ENCODE results near the gene NDEL1.

Gene NDEL1

DNA sequence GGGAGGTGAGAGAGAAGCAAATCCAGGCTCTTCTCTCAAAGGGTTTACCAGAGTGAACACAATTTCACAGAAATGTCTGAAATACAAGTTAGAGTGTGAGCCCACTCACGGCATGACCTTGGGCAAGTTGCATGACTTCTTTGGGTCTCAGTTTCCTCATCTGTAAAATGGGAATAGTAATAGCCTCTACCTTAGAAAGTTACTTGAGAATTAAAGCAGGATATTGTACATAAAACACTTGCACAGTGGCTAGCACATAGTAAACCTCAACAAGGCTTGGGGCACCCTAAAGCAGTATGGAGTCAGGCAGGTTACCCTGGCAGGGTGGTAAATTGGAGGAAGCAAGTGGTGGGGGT is 24.8 kb upstream of the NDEL1 start:
- no peaks in the 10 kb centered on the region for H3K9me3 Mint-ChIP-seq
- H3K27ac Mint-ChIP-seq: no peak overlapping the region
- H3K36me3 Mint-ChIP-seq (ENCODE audit: low read depth): no peaks in the 10 kb centered on the region
- TF ChIP-seq, protein P1, sequence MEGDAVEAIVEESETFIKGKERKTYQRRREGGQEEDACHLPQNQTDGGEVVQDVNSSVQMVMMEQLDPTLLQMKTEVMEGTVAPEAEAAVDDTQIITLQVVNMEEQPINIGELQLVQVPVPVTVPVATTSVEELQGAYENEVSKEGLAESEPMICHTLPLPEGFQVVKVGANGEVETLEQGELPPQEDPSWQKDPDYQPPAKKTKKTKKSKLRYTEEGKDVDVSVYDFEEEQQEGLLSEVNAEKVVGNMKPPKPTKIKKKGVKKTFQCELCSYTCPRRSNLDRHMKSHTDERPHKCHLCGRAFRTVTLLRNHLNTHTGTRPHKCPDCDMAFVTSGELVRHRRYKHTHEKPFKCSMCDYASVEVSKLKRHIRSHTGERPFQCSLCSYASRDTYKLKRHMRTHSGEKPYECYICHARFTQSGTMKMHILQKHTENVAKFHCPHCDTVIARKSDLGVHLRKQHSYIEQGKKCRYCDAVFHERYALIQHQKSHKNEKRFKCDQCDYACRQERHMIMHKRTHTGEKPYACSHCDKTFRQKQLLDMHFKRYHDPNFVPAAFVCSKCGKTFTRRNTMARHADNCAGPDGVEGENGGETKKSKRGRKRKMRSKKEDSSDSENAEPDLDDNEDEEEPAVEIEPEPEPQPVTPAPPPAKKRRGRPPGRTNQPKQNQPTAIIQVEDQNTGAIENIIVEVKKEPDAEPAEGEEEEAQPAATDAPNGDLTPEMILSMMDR (IDR thresholded peaks at IDR 0.05; ENCODE audit: unreplicated experiment in 3 of 3): no peak
- no peak overlapping the region for H3K4me3 Mint-ChIP-seq
- H3K27me3 Mint-ChIP-seq (ENCODE audit: low read depth): peaks cover 18% of the 10 kb centered on the region
- H3K4me1 Mint-ChIP-seq: no peaks in the 10 kb centered on the region

GRCh38 chr17:8412089-8412488 is 23.6 kb upstream of the NDEL1 start:
- H3K4me3 Mint-ChIP-seq: no peak overlapping the region
- no peaks in the 10 kb centered on the region for H3K9me3 Mint-ChIP-seq
- no peaks in the 10 kb centered on the region for H3K4me1 Mint-ChIP-seq
- H3K36me3 Mint-ChIP-seq (ENCODE audit: low read depth): no peaks in the 10 kb centered on the region
- peaks cover 28% of the 10 kb centered on the region for H3K27me3 Mint-ChIP-seq (ENCODE audit: low read depth)
- H3K27ac Mint-ChIP-seq: no peak overlapping the region
- TF ChIP-seq, protein P1 (IDR thresholded peaks at IDR 0.05; ENCODE audit: unreplicated experiment in 3 of 3): no peak

- Mint-ChIP-seq H3K4me3 (no peak overlapping the region), H3K9me3 (no peaks in the 10 kb centered on the region), H3K27ac (no peak overlapping the region), H3K4me1 (no peaks in the 10 kb centered on the region), H3K36me3 (ENCODE audit: low read depth) (no peaks in the 10 kb centered on the region), H3K27me3 (ENCODE audit: low read depth) (peaks cover 31% of the 10 kb centered on the region)
- TF ChIP-seq, protein P1 (IDR thresholded peaks at IDR 0.05; ENCODE audit: unreplicated experiment in 3 of 3): no peak
Observed at GRCh38 chr17:8413328-8413727, 22.4 kb upstream of the NDEL1 start.

DNA sequence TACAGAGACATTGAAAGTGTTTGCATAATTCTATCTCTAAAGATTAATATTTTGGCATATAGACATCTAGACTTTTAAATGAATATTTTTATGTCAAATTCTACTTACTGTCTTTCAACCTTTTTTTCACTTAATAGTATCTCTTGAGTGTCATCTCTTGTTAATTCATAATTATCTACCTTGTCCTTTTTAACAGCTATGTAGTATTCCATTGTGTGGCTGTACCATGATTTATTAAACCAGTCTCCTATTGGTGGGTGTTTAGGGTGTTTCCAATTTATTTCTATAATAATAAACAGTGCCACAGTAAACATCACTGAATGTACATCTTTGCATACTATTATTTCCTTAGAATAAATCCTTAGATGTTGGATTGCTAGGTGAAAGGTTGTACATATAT is 21.7 kb upstream of the NDEL1 start:
- H3K4me1 Mint-ChIP-seq: no peaks in the 10 kb centered on the region
- no peak overlapping the region for H3K4me3 Mint-ChIP-seq
- H3K36me3 Mint-ChIP-seq (ENCODE audit: low read depth): no peaks in the 10 kb centered on the region
- TF ChIP-seq, protein P1 (IDR thresholded peaks at IDR 0.05; ENCODE audit: unreplicated experiment in 3 of 3): no peak
- no peak overlapping the region for H3K27ac Mint-ChIP-seq
- H3K27me3 Mint-ChIP-seq (ENCODE audit: low read depth): peaks cover 34% of the 10 kb centered on the region
- H3K9me3 Mint-ChIP-seq: no peaks in the 10 kb centered on the region

DNA sequence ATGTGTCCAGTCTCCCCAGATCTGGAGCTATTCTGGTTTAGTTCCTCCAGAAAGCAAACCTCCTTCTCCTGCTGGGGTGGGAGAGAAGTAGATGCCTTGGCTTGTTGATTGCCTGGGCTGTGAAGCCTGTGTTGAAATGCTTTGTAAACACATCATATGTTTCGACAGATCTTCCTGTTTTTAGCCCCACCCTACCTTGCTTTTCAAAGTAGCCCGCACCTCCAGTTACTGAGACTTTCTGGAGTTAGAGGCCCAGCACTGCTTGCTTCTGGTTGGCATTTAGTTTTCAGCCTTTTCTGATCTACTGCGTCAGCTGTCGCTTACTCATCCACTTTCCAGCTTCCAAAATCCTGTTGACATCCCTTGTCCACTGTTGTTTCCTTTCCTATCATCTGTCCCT is 17.9 kb upstream of the NDEL1 start:
- Mint-ChIP-seq H3K4me3 (no peak overlapping the region), H3K27me3 (ENCODE audit: low read depth) (peaks cover 43% of the 10 kb centered on the region), H3K9me3 (no peaks in the 10 kb centered on the region), H3K27ac (no peak overlapping the region), H3K36me3 (ENCODE audit: low read depth) (no peaks in the 10 kb centered on the region), H3K4me1 (peaks cover 10% of the 10 kb centered on the region)
- TF ChIP-seq, protein P1 (IDR thresholded peaks at IDR 0.05; ENCODE audit: unreplicated experiment in 3 of 3): no peak

DNA sequence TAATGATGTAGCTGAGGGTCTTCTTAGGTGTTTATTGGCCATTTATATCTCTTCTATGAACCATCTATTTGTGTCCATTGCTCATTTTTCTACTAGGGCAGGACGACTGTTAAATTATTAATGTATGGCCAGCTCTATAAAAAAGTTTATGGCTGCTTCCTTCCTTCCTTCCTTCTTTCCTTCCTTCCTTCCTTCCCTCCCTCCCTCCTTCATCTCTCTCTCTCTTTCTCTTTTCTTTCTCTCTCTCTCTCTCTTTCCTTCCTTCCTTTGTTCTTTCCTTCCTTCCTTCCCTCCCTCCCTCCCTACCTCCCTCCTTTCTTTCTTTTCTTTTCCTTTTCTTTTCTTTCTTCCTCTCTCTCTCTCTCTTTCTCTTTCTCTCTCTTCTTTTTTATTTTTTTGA is 17.2 kb upstream of the NDEL1 start:
- peaks cover 10% of the 10 kb centered on the region for H3K4me1 Mint-ChIP-seq
- H3K27ac Mint-ChIP-seq: no peak overlapping the region
- H3K27me3 Mint-ChIP-seq (ENCODE audit: low read depth): peaks cover 40% of the 10 kb centered on the region
- TF ChIP-seq, protein P1 (IDR thresholded peaks at IDR 0.05; ENCODE audit: unreplicated experiment in 3 of 3): no peak
- no peak overlapping the region for H3K4me3 Mint-ChIP-seq
- H3K36me3 Mint-ChIP-seq (ENCODE audit: low read depth): no peaks in the 10 kb centered on the region
- no peaks in the 10 kb centered on the region for H3K9me3 Mint-ChIP-seq
